Right lobe of liver (tissue), 4 donors: ENCODE results near the gene LGALS7.
"Not testable (repeated sequence)": the region's sequence is repeated elsewhere in the genome, so short reads cannot be mapped to it uniquely, and the experiment has no call there.

Experiments
- POLR2A ChIP-seq: fragments of 450-650 bp; IDR thresholded peaks from one replicate; pipeline ENCODE4 v1.6.1; 2017; ENCODE audit warnings: antibody characterized with exemption, mild to moderate bottlenecking
- TF ChIP-seq, protein P1 (sequence below), 4 donors: fragments of 200-600 bp in 3 of 4; fragments of 450-650 bp in 1 of 4; IDR thresholded peaks; one replicate each; pipeline versions ENCODE4 v1.5.1 to v1.8.0; 2016 to 2022; ENCODE audit warnings: antibody characterized with exemption in 4 of 4, mild to moderate bottlenecking in 2 of 4
- donor health status: DM: no; HTN: no; CAD: no.
- donor health status: DM: no; HTN: no; CAD: no.
- donor health status: DM: no; HTN: yes; CAD: no.

DNA sequence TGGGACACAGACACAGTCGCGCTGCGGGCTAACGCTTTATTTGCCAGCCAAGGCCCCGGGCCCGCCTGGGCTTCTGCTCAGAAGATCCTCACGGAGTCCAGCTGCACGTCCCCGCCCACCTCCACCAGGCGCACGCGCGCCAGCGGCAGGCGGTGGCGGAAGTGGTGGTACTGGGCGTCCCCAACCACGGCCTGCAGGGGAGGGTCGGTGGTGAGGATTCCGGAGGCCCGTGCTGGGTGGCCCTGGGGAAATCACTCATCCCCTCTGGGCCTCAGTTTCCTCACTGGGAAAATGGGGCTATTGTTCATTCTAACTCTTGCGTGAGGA is 2.4 kb downstream of the LGALS7 start:
- not testable (repeated sequence) for TF ChIP-seq POLR2A
- TF ChIP-seq, protein P1, sequence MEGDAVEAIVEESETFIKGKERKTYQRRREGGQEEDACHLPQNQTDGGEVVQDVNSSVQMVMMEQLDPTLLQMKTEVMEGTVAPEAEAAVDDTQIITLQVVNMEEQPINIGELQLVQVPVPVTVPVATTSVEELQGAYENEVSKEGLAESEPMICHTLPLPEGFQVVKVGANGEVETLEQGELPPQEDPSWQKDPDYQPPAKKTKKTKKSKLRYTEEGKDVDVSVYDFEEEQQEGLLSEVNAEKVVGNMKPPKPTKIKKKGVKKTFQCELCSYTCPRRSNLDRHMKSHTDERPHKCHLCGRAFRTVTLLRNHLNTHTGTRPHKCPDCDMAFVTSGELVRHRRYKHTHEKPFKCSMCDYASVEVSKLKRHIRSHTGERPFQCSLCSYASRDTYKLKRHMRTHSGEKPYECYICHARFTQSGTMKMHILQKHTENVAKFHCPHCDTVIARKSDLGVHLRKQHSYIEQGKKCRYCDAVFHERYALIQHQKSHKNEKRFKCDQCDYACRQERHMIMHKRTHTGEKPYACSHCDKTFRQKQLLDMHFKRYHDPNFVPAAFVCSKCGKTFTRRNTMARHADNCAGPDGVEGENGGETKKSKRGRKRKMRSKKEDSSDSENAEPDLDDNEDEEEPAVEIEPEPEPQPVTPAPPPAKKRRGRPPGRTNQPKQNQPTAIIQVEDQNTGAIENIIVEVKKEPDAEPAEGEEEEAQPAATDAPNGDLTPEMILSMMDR (IDR thresholded peaks at IDR 0.05): not testable (repeated sequence)
